Hepatocyte (in vitro differentiated cells): ENCODE data around the gene KBTBD6. TPM values are rescaled to one million over a fixed set of nuclear protein-coding genes. Genes with fewer than 3 reads are reported as not detected.
"Not testable (repeated sequence)": the region's sequence is repeated elsewhere in the genome, so short reads cannot be mapped to it uniquely, and the experiment has no call there.

Source experiments
- DNase-seq: peaks from one replicate; pipeline ENCODE4 v3.0.0-alpha.2; 2016; ENCODE audit warnings: low spot score
- H2AFZ ChIP-seq: fragments of 200-600 bp; sonication (generic); 2 replicates; pipeline ENCODE4 v1.6.0; 2016; ENCODE audit warnings: antibody characterized with exemption, mild to moderate bottlenecking
- H3K27ac ChIP-seq: fragments of 200-600 bp; sonication (generic); 2 replicates; pipeline ENCODE4 v1.5.1; 2016; ENCODE audit warnings: mild to moderate bottlenecking
- H3K27me3 ChIP-seq: fragments of 200-600 bp; sonication (generic); 2 replicates; pipeline ENCODE4 v1.6.1; 2016
- H3K36me3 ChIP-seq: fragments of 200-600 bp; sonication (generic); replicated peaks from 2 replicates; pipeline ENCODE4 v1.5.1; 2016; ENCODE audit warnings: low read depth; ENCODE audit not compliant: insufficient read depth
- H3K4me1 ChIP-seq: fragments of 200-600 bp; sonication (generic); 2 replicates; pipeline ENCODE4 v1.5.1; 2016; ENCODE audit warnings: mild to moderate bottlenecking, moderate library complexity; ENCODE audit not compliant: insufficient read depth
- H3K4me2 ChIP-seq: fragments of 200-600 bp; sonication (generic); 2 replicates; pipeline ENCODE4 v1.6.0; 2016
- H3K4me3 ChIP-seq: fragments of 200-600 bp; sonication (generic); 2 replicates; pipeline ENCODE4 v1.5.1; 2016; ENCODE audit warnings: mild to moderate bottlenecking
- H3K79me2 ChIP-seq: fragments of 200-600 bp; sonication (generic); 2 replicates; pipeline ENCODE4 v1.6.0; 2017; ENCODE audit warnings: mild to moderate bottlenecking
- H3K9me2 ChIP-seq: fragments of 200-600 bp; sonication (generic); replicated peaks from 2 replicates; pipeline ENCODE4 v1.6.0; 2017; ENCODE audit warnings: mild to moderate bottlenecking; ENCODE audit not compliant: insufficient read depth
- H3K9me3 ChIP-seq: fragments of 200-600 bp; sonication (generic); 2 replicates; pipeline ENCODE4 v1.5.1; 2016; ENCODE audit warnings: low read depth, mild to moderate bottlenecking
- H4K20me1 ChIP-seq: fragments of 200-600 bp; sonication (generic); 2 replicates; pipeline ENCODE4 v1.6.0; 2016; ENCODE audit warnings: mild to moderate bottlenecking; ENCODE audit not compliant: insufficient read depth, poor library complexity, severe bottlenecking
- CTCF ChIP-seq: fragments of 200-600 bp; sonication (generic); IDR thresholded peaks from 2 replicates; pipeline ENCODE4 v1.5.1; 2016; ENCODE audit warnings: antibody characterized with exemption, mild to moderate bottlenecking; ENCODE audit not compliant: poor library complexity
- EZH2 ChIP-seq: fragments of 200-600 bp; sonication (generic); IDR thresholded peaks from 2 replicates; pipeline ENCODE4 v1.6.1; 2016; ENCODE audit warnings: antibody characterized with exemption, mild to moderate bottlenecking, borderline replicate concordance
- EZH2phosphoT487 ChIP-seq: fragments of 200-600 bp; sonication (generic); IDR thresholded peaks from one replicate; pipeline ENCODE4 v1.6.1; 2018; ENCODE audit warnings: antibody characterized with exemption, mild to moderate bottlenecking, low read depth, moderate library complexity; ENCODE audit not compliant: unreplicated experiment, severe bottlenecking
- WGBS: methylation state at CpG from one replicate; pipeline ENCODE4 v1.1.6; 2016; ENCODE audit warnings: low lambda C conversion rate; ENCODE audit errors: missing lambda C conversion rate; 5-methylcytosine and 5-hydroxymethylcytosine counted together
- microRNA counts: library from miRNA; unstranded; fragments of <30 nt; microRNA quantifications from one replicate; lab custom pipeline; 2017
- microRNA-seq: library from miRNA; unstranded; fragments of <30 nt; microRNA quantifications from one replicate; pipeline ENCODE4, GENCODE V29; 2017
- polyA plus RNA-seq: library from polyadenylated mRNA; unstranded; fragments of >200 nt; fragmentation: Nextera tagmentation; extraction: Ambion mirVana; gene quantifications from 2 replicates; pipeline ENCODE4 v1.2.1, GENCODE V29; 2016
- small RNA-seq: library from RNA; depleted of rRNA; stranded (forward); fragments of <200 nt; gene quantifications from one replicate; pipeline ENCODE3, GENCODE V24; 2014
- total RNA-seq: library from RNA; depleted of rRNA; stranded (reverse); fragments of >200 nt; gene quantifications from 2 replicates; pipeline ENCODE4 v1.2.3, GENCODE V29; 2014

The KBTBD6 gene
- total and polyA plus RNA-seq, 2 experiments from 2014 or later = 3.5 to 8.7 TPM

- Histone ChIP-seq H3K4me3 (no peak overlapping the region), H3K27me3 (no peaks in the 10 kb centered on the region), H3K9me3 (no peaks in the 10 kb centered on the region), H4K20me1 (no peaks in the 10 kb centered on the region), H3K9me2 (no peaks in the 10 kb centered on the region), H3K27ac (no peak overlapping the region), H3K79me2 (no peaks in the 10 kb centered on the region), H2AFZ (no peak overlapping the region), H3K4me2 (no peak overlapping the region), H3K4me1 (no peaks in the 10 kb centered on the region), H3K36me3 (no peaks in the 10 kb centered on the region)
- TF ChIP-seq EZH2phosphoT487 = no peak
- 95% methylated on average over 1 of the region's 1 CpG for WGBS
- no peak for DNase-seq
Observed at GRCh38 chr13:41098761-41099160, 33.8 kb downstream of the KBTBD6 start.

- not testable (repeated sequence) for H3K27ac ChIP-seq, H2AFZ ChIP-seq, H3K36me3 ChIP-seq, H4K20me1 ChIP-seq, H3K9me2 ChIP-seq, H3K4me3 ChIP-seq, H3K4me2 ChIP-seq, H3K27me3 ChIP-seq, H3K4me1 ChIP-seq, H3K79me2 ChIP-seq, DNase-seq, H3K9me3 ChIP-seq
- 100% methylated on average over 2 of the region's 2 CpGs for WGBS
Observed at GRCh38 chr13:41095681-41096080, 36.9 kb downstream of the KBTBD6 start.

GRCh38 chr13:41085961-41086585 lies 46.5 kb downstream of the KBTBD6 start:
- 53% methylated on average over 2 of the region's 2 CpGs for WGBS

GRCh38 chr13:41079725-41080124 lies 52.9 kb downstream of the KBTBD6 start:
- no peak for DNase-seq
- Histone ChIP-seq H3K4me3 (no peak overlapping the region), H3K4me1 (no peaks in the 10 kb centered on the region), H3K36me3 (peaks cover 13% of the 10 kb centered on the region), H3K9me3 (no peaks in the 10 kb centered on the region), H3K9me2 (no peaks in the 10 kb centered on the region), H4K20me1 (no peaks in the 10 kb centered on the region), H3K79me2 (no peaks in the 10 kb centered on the region), H3K27me3 (no peaks in the 10 kb centered on the region), H2AFZ (no peak overlapping the region), H3K27ac (no peak overlapping the region), H3K4me2 (no peak overlapping the region)
- TF ChIP-seq CTCF = no peak
- TF ChIP-seq EZH2 = no peak
- TF ChIP-seq EZH2phosphoT487 = no peak
- WGBS = 100% methylated on average over 4 of the region's 4 CpGs

More at GRCh38 chr13:41085961-41086585, 46.5 kb downstream of the KBTBD6 start:
- no peak for TF ChIP-seq EZH2phosphoT487
- no peak for TF ChIP-seq EZH2
- TF ChIP-seq CTCF = no peak
- no peaks in the 10 kb centered on the region for H3K27me3 ChIP-seq
- no peak overlapping the region for H2AFZ ChIP-seq
- H3K27ac ChIP-seq = no peak overlapping the region
- H3K4me1 ChIP-seq = no peaks in the 10 kb centered on the region
- no peak overlapping the region for H3K4me2 ChIP-seq
- H3K4me3 ChIP-seq = no peak overlapping the region
- H4K20me1 ChIP-seq = no peaks in the 10 kb centered on the region
- H3K9me2 ChIP-seq = no peaks in the 10 kb centered on the region
- no peaks in the 10 kb centered on the region for H3K79me2 ChIP-seq
- H3K9me3 ChIP-seq = no peaks in the 10 kb centered on the region
- DNase-seq = no peak
- no peaks in the 10 kb centered on the region for H3K36me3 ChIP-seq

MicroRNAs within 50 kb of the gene (microRNA counts, 767-probe panel; counts per million panel counts)
- not detected for microRNA hsa-miR-3168 (lab: Ali Mortazavi, UCI)

Small RNA genes lying within 50 kb of the gene (microRNA-seq; reads per million reads assigned to microRNA genes)
- gene MIR3168 = not detected

Small RNA genes lying within 50 kb of the gene (small RNA-seq; reads per million reads assigned to genes)
- gene MIR3168 = not detected
- gene RN7SL597P = not detected

Other genes with a start within 250 kb of the KBTBD6 start
- gene ELF1, start 113.5 kb downstream of the KBTBD6 start, total RNA-seq = 91.1 and 94.6 TPM in 2 replicates
- 39.4 and 44.4 TPM in 2 replicates for gene ELF1, start 113.5 kb downstream of the KBTBD6 start, polyA plus RNA-seq
- gene WBP4, start 71.3 kb downstream of the KBTBD6 start, total RNA-seq = 6.1 and 8.4 TPM in 2 replicates
- gene WBP4, start 71.3 kb downstream of the KBTBD6 start, polyA plus RNA-seq = 8.4 and 11.3 TPM in 2 replicates
- gene KBTBD7, start 61.8 kb upstream of the KBTBD6 start, total RNA-seq = 11.0 and 12.9 TPM in 2 replicates
- gene KBTBD7, start 61.8 kb upstream of the KBTBD6 start, polyA plus RNA-seq = 2.9 and 5.7 TPM in 2 replicates
- 11.3 and 18.5 TPM in 2 replicates for gene MTRF1, start 130.8 kb upstream of the KBTBD6 start, total RNA-seq
- 10.4 and 11.8 TPM in 2 replicates for gene MTRF1, start 130.8 kb upstream of the KBTBD6 start, polyA plus RNA-seq
- gene NAA16, start 178.5 kb upstream of the KBTBD6 start, total RNA-seq = 16.2 and 24.5 TPM in 2 replicates
- gene NAA16, start 178.5 kb upstream of the KBTBD6 start, polyA plus RNA-seq = 10.7 and 12.0 TPM in 2 replicates